ENCODE measurements around the gene GGCT.
A peak's percentile ranks its signal among the peaks of the same experiment; 100 is the strongest.
"Not testable (repeated sequence)": the region's sequence is repeated elsewhere in the genome, so short reads cannot be mapped to it uniquely, and the experiment has no call there.

Gene GGCT, protein sequence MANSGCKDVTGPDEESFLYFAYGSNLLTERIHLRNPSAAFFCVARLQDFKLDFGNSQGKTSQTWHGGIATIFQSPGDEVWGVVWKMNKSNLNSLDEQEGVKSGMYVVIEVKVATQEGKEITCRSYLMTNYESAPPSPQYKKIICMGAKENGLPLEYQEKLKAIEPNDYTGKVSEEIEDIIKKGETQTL
- total RNA-seq, result 1.5 reads per million

DNA sequence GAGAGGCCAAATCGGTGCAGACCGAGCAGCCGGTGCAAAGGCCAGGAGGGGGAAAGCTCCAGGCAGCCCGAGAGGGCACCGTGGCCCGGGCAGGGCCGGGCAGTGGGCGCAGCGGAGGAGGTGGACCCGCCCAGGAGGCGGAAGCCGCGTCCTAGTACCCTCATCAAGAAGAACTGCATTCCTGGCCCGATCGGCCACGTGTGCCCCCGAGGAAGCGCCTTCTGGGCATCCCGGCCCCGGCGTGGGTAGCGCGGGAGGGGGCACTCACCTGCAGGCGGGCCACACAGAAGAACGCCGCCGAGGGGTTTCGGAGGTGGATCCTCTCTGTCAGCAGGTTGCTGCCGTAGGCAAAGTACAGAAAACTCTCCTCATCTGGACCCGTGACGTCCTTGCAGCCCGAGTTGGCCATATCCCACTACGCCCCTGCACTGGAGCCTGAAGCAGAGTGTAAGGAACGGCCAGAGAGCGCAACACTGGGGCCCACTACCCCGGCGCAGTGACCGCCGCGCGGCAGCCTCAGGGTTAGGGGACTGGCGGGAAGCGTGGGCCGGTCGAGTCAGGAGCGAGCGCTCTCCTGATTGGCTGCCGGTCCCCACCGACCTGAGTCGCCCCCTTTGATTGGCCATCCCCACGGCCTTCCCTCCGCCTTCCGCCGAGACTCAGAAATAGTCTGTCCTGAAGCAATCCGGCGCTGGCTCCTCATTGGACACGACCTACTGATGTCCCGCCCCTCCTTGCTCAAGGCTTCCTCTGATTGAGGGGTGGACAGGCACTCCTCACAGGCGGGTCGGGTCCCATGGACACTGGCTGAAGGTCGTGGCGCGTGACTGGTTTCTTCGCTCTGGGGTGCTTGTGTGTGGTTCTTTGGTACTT lies at the start of gene GGCT:
Gene GGCT (minus strand): TSS at position 529 of the 873 bp plus-strand sequence. CDS start 120 bp downstream, at position 409.
- peak; percentile 97 for DNase-seq

DNA sequence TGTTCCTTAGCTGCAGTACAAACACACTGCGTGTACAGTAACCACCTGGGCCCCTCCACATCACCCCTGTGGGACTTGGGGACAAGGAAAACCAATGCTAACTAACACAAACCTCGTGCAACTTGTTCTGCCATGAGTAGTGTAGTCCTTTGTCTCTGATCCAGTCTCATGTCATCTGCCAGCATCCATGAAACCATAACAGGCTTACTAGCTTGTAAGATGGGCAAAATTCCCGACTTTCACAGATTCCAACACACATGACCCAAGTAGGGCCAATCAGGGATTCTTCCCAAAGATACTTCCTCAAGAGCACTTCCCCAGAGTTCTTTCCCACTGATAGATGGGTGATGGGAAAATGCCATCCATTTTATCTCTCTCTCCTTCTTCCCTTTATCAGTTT lies 48.9 kb upstream of the GGCT start:
- no peak for DNase-seq

DNA sequence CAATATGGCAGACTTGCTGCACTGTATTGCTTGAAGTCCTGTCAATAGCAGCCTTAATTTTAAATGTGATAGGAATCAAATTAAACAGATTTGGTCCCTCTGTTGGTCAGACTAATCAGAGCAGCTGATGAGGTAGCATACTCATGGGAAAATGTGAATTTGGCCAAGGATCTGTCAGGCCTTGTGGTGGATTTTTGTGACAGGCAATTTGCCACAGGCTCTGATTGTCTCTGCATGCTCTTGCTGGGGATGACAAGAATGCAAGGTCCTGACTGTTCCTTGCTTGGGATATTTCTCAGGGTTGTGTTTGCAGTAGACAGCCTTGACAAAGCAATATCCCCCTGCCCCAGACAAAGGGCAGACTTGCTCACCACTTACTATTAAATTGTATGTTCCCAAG lies 48.5 kb upstream of the GGCT start:
- no peak for DNase-seq

DNA sequence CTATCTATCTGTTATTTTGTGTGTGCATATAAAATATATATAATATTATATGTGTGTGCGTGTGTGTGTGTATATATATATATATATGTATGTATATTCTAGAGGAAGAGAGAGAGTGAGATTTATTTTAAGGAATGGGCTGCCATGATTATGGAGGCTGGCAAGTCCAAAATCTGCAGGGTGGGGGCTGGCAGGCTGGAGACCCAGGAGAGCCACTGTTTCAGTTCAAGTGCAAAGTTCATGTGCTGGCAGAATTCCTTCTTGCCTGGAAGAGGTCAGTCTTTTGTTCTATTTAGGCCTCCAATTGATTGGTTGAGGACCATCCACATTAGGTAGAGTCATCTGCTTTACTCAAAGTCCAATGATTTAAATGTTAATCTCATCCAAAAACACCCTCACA lies 47.7 kb upstream of the GGCT start:
- DNase-seq, result no peak

DNA sequence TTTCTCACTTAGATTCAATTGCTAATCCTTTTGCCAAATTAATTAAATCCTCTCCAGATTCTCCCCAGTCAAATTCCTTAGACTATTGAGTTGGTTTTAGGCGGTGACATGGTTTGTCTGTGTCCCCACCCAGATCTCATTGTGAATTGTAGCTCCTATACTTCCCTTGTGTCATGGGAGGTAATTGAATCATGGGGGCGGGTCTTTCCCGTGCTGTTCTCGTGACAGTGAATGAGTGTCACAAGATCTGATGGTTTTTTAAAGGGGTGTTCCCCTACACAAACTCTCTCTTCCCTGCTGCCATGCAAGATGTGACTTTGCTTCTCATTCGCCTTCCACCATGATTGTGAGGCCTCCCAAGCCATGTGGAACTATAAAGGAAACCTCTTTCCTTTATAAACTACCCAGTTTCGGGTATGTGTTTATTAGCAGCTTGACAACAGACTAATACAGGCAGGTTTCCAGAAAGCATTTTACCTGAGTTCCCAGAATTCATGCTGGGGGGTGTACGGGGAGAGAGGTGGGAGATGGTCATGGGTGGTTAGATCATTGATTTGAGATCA lies 45.4 kb upstream of the GGCT start:
- no peak for DNase-seq

DNA sequence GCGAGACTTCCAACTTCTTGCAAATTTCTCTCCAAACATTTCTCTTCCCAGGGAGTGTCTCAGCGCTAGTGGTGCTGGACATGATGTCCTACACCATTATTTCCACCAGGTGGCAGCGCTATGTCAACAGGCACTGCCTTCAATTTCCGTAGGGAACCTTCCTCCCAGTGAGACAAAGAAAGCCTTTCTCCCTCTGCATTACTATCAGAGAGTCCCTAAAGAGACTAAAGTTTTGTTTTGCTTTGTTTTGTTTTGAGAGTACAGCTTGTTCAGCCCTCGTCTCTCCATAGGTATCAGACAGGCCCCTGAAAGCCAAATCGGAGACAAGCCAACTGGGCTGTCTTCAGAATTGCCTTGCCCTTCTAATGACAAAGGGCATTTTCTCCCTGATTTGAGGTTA lies 44.2 kb upstream of the GGCT start:
- DNase-seq, result no peak

DNA sequence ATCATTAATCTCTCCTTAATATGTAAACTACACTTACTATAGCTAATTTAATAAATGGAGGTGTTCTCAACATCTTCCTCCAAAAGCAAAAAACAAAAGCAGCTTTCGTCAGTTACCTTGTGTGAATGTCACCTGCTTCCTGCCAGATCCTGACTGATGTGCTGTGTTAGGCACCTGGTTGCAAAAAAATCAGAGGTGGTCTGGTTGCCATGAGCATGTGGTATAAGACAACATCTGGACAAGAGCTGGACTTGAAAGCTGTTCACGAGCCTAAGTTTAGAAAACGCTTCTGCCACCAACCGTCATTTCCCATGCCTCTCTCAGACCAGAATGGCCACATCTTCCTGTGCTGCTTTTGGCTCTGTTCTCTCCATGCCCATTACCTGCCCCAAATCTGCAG lies 42.0 kb upstream of the GGCT start:
- DNase-seq, result no peak

DNA sequence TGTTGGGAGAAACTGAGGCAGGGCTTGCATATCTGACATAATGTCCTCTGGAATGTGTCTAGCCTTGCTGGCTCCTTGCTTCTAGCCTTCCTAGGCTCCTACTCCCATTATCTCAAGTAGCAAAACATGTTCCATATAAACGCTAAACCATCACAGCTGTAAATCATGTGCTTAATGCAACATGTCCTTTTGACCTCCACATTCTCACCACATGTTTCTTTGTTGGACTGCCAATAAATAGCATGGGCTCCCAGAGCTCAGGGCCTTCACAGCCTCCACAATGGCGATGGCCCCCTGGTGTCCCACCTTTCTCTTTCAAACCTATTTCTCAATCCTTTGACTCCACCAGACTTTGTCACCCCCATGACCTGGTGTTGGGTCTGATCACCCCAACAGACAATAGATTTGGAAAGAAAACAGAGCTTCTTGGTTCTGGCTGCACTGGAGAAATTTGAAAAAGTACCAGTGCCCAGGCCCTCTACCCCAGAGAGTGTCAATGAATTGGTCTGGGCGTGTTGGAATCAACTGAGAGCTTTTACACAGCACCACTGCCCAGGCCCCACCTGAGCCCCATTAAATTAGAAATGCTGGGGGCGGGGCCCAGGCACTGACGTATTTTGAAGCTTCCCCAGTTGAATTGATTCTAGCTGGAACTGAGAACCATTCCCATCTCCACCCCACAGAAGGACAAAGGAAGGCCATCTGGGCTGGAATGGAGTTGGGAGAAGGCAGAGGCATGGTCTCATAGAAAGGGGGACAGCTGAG lies 41.3 kb upstream of the GGCT start:
- no peak for DNase-seq

DNA sequence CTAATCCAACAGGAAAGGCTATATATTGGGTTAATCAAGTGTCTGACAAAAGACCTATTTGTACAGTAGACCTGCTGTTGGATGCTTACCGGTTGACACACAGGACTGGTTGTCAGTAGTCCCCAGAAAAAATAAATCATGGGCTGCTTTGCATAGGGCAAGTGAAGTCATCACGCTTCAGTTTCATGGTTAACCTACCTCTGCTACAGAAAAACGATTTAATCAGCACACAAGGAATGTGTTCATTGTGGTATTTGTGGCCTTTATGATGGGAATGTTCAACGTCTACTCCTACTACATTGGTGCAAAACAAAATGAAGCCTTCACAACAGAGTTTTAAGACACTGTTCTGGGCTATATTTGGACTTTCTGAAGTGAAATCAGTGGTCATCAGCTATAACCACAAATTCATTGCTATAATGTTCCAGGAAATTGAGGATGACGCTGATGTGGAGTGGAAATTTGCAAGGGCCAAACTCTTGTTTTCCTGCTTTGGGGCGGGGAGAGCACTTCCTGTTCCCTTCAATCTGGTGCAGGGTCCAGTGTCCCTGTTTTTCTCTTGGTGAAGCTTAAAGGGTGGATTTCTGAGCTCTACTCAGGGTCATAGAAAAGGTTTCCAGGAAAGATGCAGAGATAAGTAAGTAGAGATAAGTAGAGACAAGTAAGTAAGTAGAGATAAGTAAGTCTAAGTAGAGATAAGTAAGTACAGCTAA lies 39.3 kb upstream of the GGCT start:
- no peak for DNase-seq

DNA sequence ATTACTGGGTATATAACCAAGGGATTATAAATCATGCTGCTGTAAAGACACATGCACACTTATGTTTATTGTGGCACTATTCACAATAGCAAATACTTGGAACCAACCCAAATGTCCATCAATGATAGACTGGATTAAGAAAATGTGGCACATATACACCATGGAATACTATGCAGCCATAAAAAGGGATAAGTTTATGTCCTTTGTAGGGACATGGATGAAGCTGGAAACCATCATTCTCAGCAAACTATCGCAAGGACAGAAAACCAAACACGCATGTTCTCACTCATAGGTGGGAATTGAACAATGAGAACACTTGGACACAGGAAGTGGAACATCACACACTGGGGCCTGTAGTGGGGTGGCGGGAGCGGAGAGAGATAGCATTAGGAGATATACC lies 38.5 kb upstream of the GGCT start:
- DNase-seq, result not testable (repeated sequence)

DNA sequence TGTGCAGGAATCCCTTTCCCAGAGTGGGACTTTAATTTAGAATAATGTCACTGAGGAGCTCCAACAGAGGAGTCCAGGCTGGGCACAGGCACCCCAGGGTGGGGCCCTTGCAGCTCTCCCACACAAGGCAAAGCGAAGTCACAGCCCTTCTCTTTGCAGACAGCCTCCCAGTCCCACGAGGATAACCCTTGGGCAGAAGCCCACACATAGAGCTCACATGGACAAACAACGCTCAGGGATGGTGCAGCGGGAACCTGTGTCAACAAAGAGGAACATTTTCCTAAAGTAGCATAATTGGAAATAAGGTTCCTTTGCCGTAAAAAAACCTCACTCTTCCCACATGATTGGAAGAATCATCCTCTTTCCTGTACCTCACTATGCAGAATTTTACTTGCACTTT lies 29.3 kb upstream of the GGCT start:
- no peak for DNase-seq

DNA sequence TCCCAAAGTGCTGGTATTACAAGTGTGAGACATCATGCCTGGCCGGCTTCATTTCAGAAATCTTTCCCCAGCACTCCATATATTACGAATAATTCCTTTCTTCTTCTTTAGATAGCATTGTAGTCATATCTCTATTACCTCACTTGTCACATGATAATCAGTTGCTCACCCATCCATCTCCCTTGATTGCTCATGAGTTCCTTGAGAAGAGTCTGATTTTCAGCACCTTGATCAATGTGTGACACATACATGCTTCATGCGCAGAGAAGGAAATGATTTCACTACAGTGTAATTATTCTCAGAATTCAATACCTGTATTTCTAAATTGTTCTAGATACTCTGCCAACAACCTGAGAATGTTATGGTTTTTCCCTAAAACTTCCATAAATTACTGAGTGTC lies 26.7 kb upstream of the GGCT start:
- no peak for DNase-seq

DNA sequence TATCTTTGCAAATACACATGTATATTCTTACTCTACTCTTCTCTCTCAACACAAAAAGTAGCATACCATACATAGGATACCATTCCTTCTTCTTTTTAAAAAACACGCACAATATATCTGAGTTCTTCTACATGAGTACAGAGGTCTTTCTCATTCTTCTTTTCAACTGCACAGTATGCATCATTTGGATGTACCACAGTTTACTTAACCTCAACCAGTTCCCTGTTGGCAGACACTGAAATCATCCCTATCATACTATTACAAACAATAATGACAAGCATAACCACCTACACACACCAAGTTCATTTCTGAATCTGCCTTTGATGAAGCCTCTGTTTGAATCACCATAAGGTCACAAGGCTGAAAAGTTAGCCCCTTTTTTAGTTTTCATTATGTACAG lies 25.7 kb upstream of the GGCT start:
- no peak for DNase-seq

DNA sequence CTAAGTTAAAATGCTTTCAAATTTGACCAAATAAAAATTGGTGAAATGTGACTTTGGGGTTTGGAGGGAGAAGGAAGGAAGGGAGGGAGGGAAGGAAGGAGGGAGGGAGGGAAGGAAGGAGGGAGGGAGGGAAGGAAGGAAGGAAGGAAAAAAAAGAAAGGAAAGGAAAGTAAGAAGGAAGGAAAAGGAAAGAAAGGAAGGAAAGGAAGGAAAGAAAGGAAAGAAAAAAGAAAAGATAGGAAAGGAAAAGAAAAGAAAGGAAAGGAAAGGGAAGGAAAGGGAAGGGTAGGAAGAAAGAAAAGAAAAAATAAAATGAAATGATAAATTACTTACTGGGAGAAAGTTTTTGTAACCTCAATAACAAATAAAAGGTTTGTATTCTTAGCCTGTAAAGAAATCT lies 24.1 kb upstream of the GGCT start:
- DNase-seq, result no peak

DNA sequence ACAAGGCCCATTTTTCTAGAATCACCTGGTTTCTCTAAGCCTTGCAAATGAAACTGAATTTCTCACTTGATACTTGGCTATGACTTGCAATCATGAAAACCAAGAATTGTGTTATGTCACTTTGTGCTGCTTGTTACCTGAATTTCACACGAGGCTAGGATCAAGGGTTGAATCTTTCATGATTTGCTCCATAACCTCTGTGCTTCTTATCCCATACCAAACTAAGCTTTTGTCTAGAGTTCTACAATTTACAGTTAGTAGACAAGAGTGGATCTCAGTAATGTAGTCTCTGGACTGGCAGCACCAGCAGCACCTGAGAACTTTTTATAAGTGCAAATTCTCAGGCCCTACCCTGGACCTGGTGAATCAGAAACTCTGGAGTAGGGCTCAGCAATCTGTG lies 22.7 kb upstream of the GGCT start:
- DNase-seq, result not testable (repeated sequence)

DNA sequence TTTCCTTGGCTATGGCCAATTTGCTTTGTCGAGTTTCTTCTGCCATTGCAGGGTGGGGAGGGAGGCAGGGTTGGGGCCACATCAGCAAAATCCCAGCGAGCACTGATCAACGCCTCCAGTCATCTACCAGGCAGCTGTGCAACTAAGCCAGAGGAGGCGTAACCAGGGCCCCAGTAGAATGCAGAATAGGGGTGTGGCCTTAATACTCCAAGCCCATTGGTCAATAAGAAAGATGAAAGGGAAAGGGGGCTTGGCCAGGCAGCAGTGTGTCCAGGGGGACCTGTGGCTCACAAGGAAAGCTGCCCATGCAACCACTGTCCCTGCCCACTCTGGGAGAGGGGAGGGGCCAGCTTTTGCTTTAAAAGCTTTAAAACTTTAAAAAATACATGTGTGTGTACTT lies 21.5 kb upstream of the GGCT start:
- no peak for DNase-seq

DNA sequence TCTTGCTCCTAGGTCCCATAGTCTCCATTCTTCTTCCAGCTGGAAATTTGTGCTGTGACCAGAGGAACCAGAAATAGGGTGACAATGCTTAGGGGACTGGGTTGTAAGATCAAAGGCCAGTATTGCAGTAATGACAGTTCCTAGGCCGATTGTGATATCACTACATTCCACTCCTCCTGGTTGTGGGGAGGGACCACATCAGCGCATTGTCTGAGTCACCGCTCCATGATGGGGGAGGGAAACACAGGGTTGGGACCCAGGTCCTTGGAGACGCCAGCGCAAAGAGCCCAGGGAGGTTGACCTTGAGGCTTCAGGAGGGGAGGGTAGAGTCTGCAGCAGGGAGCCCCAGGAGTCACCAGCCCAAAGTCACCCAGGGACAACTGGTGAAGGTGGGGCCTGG lies 20.8 kb upstream of the GGCT start:
- DNase-seq, result no peak

DNA sequence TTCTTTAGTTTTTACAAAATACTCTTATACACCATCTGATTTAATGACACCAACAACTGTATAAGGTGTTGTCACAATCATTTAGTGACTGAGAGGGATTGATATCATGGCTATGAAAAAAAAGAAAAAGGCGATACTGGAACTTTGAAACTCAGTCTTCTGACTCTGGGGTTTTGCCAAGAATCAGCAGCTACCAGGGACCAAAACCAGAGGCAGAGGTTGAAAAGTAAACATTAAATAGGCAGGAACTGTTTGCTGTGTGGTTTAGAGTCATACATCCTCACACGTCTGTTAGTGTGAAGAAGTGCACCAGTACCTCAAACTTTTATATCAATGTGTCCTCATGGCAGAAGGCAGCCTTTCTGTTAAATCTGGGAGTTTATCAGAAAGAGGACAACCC lies 19.9 kb upstream of the GGCT start:
- no peak for DNase-seq

DNA sequence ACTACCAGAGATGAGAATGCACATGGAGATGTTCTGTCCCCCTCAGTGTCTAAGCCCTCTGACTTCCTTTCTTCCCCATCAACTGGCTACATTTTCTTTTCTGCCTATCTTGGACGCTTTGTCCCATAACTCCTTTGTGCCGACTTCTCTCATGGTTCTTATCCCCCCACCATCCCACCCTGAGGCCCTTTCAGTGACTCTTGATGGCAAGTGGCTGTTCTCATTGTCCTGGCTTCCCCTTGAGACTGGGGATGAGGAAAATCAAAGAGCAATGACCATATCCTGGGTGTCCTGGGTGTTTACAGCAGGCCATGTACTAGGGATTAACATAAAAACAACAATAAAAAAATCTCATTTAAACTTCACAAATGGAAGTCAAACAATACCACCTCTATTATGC lies 18.8 kb upstream of the GGCT start:
- no peak for DNase-seq

DNA sequence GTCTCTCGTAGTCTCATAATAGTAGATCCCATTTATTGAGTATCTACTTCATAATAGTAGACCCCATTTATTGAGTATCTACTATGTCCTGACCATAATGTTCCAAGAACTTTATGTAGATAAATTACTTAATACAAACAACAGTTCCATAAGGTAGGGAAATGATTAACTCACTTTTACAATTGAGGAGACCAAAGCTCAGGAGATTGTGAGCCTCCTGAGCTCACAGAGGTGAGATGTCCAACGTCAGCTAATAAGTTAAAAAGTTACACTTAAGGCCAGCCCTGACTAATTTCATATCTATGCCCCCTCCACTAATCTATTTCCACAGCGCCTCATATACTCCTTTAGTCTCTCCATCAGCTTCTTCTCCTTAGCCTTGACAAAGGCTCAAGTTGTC lies 17.5 kb upstream of the GGCT start:
- no peak for DNase-seq

DNA sequence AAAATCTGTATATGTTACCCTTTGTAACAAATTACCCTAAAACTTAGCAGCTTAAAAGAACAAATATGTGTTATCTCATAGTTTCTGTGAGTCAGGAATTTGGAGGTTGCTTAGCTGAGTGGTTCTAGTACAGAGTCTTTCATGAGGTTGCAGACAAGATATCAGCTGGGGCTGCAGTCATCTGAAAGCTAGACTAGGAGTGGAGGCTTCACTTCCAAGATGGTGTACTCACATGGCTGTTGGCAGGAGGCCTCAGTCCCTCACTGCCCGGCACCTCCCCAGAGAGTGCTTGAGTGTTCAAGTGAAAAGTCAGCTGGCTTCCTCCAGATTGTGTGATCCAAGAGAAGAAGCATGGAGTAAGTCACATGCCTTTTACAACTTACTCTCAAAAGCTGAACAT lies 16.9 kb upstream of the GGCT start:
- no peak for DNase-seq

DNA sequence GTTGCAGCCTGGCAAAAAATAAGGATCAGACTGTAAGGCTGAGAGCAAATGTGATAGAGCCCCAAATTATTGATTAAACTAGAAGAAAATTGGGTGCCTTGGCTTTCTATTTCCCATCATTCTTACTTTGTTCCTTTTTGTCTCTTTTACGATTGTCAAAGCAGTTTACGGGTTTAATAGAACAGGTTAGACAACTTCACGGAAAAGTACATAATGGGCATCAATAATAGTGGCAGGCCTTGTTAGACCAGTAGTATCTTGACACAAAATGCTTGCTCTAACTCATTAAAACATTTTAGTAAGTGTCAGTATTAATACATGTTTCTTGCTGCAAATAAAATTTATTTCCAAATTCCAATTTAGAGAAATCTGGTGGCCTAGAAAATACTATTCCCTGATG lies 14.5 kb upstream of the GGCT start:
- DNase-seq, result no peak

DNA sequence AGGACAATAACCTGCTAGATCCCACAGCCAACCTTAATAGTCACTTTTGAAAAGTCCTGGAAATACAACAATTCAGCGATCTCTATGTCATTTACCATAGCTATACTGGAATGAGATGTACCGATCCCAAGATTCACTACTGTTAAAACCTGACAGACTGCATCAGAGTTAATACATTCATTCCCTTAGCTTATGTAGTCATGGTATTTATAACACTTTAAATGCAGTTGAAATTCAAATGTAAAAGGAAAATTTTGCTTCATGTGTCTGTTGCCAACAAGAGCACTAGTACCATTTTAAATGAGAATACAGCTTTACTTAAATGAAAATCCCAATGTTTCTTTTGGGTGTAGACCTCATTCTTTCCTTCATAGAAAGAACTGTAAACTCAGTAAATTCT lies 11.1 kb upstream of the GGCT start:
- no peak for DNase-seq
